Measurements from ENCODE around the gene MRPL53. TPM values are rescaled to one million over a fixed set of nuclear protein-coding genes. Genes with fewer than 3 reads are reported as not detected.
"Not testable (repeated sequence)": the region's sequence is repeated elsewhere in the genome, so short reads cannot be mapped to it uniquely, and the experiment has no call there.

Gene MRPL53
- total and polyA plus RNA-seq, 4 donors, result 12.6 to 72.5 (median 36.1) TPM

GRCh38 chr2:74442483-74443297, 29.8 kb downstream of the MRPL53 start:
- 82% methylated on average over 16 of the region's 16 CpGs for WGBS
- Histone ChIP-seq H3K4me3 (ENCODE audit: low read depth in 1 of 3, low read length in 3 of 3) (peak overlapping the region; percentile 38 to 80 (median 79)), H3K9ac (ENCODE audit: low read depth in 1 of 2, low read length in 2 of 2) (peak overlapping the region; percentile 21 to 57), H3K4me1 (ENCODE audit: control insufficient read depth in 4 of 4, insufficient read depth in 4 of 4, low read length in 3 of 4) (peaks cover 22 to 72% (median 57%) of the 10 kb centered on the region in 4 donors), H3K27ac (ENCODE audit: low read depth in 1 of 2, low read length in 2 of 2) (peak overlapping the region; percentile 92 to 95)
- not testable (repeated sequence) for H3K27me3 ChIP-seq (ENCODE audit: control insufficient read depth in 4 of 4, insufficient read depth in 4 of 4, low read length in 3 of 4); H3K9me3 ChIP-seq (ENCODE audit: control insufficient read depth in 4 of 4, low read length in 3 of 4); DNase-seq (ENCODE audit: low spot score); H3K36me3 ChIP-seq (ENCODE audit: control insufficient read depth in 4 of 4, insufficient read depth in 3 of 4, low read depth in 1 of 4, low read length in 3 of 4)
- peak; percentile 39 for TF ChIP-seq TAF1 (conservative IDR thresholded peaks at IDR 0.05)

GRCh38 chr2:74441690-74442482, 30.6 kb downstream of the MRPL53 start, which contains the start of gene RTKN:
RTKN (minus strand) TSS chr2:74441937; CDS start chr2:74441816, 121 bp downstream.
- DNase-seq (ENCODE audit: low spot score), result peak; percentile 62
- Histone ChIP-seq H3K27me3 (ENCODE audit: control insufficient read depth in 4 of 4, insufficient read depth in 4 of 4, low read length in 3 of 4) (no peaks in the 10 kb centered on the region), H3K4me3 (ENCODE audit: low read depth in 1 of 3, low read length in 3 of 3) (peak within 1 kb of the TSS; percentile 79 to 88 (median 80)), H3K27ac (ENCODE audit: low read depth in 1 of 2, low read length in 2 of 2) (peak within 1 kb of the TSS; percentile 92 to 95), H3K9me3 (ENCODE audit: control insufficient read depth in 4 of 4, low read length in 3 of 4) (no peaks in the 10 kb centered on the region), H3K4me1 (ENCODE audit: control insufficient read depth in 4 of 4, insufficient read depth in 4 of 4, low read length in 3 of 4) (peaks cover 22 to 64% (median 55%) of the 10 kb centered on the region in 4 donors), H3K36me3 (ENCODE audit: control insufficient read depth in 4 of 4, insufficient read depth in 3 of 4, low read depth in 1 of 4, low read length in 3 of 4) (no peaks in the 10 kb centered on the region), H3K9ac (ENCODE audit: low read depth in 1 of 2, low read length in 2 of 2) (peak within 1 kb of the TSS; percentile 57 to 71)
- WGBS, result 11% methylated on average over 75 of the region's 75 CpGs
- TF ChIP-seq JUND (IDR thresholded peaks at IDR 0.05) (peak in 1 of 2 donors; percentile 39), GABPA (IDR thresholded peaks at IDR 0.05 in 1 of 2, conservative IDR thresholded peaks at IDR 0.05 in 1 of 2) (peak in 1 of 2 donors; percentile 6), MAX (IDR thresholded peaks at IDR 0.05) (no peak), FOXA2 (IDR thresholded peaks at IDR 0.05) (no peak), EGR1 (IDR thresholded peaks at IDR 0.05; ENCODE audit: low read depth in 2 of 2) (peak; percentile 53 to 72), FOXA1 (IDR thresholded peaks at IDR 0.05) (no peak), RAD21 (IDR thresholded peaks at IDR 0.05) (peak in 1 of 2 donors; percentile 44), ATF3 (IDR thresholded peaks at IDR 0.05) (no peak), RXRA (IDR thresholded peaks at IDR 0.05) (peak; percentile 46 to 58), YY1 (IDR thresholded peaks at IDR 0.05) (peak; percentile 58), SP1 (IDR thresholded peaks at IDR 0.05) (peak; percentile 80), HNF4G (IDR thresholded peaks at IDR 0.05) (no peak), HNF4A (conservative IDR thresholded peaks at IDR 0.05) (peak in 1 of 2 donors; percentile 45), TAF1 (conservative IDR thresholded peaks at IDR 0.05) (peak; percentile 91), NR2F2 (IDR thresholded peaks at IDR 0.05) (no peak)
- TF ChIP-seq, protein P1, sequence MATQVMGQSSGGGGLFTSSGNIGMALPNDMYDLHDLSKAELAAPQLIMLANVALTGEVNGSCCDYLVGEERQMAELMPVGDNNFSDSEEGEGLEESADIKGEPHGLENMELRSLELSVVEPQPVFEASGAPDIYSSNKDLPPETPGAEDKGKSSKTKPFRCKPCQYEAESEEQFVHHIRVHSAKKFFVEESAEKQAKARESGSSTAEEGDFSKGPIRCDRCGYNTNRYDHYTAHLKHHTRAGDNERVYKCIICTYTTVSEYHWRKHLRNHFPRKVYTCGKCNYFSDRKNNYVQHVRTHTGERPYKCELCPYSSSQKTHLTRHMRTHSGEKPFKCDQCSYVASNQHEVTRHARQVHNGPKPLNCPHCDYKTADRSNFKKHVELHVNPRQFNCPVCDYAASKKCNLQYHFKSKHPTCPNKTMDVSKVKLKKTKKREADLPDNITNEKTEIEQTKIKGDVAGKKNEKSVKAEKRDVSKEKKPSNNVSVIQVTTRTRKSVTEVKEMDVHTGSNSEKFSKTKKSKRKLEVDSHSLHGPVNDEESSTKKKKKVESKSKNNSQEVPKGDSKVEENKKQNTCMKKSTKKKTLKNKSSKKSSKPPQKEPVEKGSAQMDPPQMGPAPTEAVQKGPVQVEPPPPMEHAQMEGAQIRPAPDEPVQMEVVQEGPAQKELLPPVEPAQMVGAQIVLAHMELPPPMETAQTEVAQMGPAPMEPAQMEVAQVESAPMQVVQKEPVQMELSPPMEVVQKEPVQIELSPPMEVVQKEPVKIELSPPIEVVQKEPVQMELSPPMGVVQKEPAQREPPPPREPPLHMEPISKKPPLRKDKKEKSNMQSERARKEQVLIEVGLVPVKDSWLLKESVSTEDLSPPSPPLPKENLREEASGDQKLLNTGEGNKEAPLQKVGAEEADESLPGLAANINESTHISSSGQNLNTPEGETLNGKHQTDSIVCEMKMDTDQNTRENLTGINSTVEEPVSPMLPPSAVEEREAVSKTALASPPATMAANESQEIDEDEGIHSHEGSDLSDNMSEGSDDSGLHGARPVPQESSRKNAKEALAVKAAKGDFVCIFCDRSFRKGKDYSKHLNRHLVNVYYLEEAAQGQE (IDR thresholded peaks at IDR 0.05), result peak; percentile 80
- TF ChIP-seq, protein P2, sequence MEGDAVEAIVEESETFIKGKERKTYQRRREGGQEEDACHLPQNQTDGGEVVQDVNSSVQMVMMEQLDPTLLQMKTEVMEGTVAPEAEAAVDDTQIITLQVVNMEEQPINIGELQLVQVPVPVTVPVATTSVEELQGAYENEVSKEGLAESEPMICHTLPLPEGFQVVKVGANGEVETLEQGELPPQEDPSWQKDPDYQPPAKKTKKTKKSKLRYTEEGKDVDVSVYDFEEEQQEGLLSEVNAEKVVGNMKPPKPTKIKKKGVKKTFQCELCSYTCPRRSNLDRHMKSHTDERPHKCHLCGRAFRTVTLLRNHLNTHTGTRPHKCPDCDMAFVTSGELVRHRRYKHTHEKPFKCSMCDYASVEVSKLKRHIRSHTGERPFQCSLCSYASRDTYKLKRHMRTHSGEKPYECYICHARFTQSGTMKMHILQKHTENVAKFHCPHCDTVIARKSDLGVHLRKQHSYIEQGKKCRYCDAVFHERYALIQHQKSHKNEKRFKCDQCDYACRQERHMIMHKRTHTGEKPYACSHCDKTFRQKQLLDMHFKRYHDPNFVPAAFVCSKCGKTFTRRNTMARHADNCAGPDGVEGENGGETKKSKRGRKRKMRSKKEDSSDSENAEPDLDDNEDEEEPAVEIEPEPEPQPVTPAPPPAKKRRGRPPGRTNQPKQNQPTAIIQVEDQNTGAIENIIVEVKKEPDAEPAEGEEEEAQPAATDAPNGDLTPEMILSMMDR (IDR thresholded peaks at IDR 0.05; ENCODE audit: low read depth, low read length, missing input control), result peak; percentile 19
- TF ChIP-seq, protein P3, sequence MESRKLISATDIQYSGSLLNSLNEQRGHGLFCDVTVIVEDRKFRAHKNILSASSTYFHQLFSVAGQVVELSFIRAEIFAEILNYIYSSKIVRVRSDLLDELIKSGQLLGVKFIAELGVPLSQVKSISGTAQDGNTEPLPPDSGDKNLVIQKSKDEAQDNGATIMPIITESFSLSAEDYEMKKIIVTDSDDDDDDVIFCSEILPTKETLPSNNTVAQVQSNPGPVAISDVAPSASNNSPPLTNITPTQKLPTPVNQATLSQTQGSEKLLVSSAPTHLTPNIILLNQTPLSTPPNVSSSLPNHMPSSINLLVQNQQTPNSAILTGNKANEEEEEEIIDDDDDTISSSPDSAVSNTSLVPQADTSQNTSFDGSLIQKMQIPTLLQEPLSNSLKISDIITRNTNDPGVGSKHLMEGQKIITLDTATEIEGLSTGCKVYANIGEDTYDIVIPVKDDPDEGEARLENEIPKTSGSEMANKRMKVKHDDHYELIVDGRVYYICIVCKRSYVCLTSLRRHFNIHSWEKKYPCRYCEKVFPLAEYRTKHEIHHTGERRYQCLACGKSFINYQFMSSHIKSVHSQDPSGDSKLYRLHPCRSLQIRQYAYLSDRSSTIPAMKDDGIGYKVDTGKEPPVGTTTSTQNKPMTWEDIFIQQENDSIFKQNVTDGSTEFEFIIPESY (IDR thresholded peaks at IDR 0.05), result no peak
